ENCODE results near the gene GRK5. TPM values are rescaled to one million over a fixed set of nuclear protein-coding genes. Genes with fewer than 3 reads are reported as not detected.

The GRK5 gene
- total and polyA plus RNA-seq, 9 of the 15 experiments (the other 6 are each of a cell fraction or from before 2014, with no cell fraction given), result 0.46 to 0.83 (median 0.67) TPM; not detected in 2

DNA sequence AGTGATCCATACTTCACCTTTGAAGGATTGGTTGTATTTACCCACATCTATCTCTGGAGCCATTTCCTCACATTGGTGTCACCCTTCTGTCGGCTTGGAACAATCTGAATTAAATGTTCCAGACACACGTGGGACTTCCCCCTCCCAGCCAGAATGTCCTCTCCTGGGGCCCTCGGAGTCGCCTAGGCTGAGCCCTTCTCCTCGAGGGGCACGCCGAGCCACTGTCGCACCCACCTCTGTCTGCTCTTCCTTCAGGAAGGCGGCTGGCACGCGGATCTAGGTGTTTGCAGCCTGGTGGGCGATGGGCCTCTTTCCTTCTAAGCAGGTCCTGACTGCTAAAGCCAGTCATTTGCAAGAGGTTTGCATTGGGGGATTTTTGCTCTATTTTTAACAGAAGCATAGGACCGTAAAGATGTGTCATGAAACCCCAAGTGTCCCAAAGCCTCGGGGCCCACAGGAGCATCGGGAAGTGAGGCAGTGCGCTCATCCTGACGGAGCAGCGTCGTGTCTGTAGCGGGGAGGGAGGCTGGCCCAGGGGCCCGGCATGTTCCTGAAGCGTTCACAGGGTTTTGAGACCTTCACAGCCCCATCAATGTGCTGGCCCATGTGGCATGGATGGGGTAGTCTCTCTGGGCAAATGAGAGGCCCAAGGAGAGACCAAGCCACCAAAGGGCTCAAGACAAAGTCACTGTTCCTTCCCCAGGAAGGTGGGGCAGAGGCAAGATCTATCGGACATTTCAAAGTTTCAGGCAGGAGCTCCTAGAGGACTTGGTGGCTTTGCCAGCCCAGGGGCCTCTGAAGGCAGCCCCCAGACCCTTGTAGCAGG, 248.5 kb downstream of the GRK5 start:
- in situ Hi-C loops (cut with MboI), result no loop called here
- intact Hi-C loops (cut with micrococcal nuclease), result no loop called here
- H4K20me1 ChIP-seq (replicated peaks; ENCODE audit: control insufficient read depth, insufficient read depth, low read length), result no peaks in the 10 kb centered on the region
- H3K79me2 ChIP-seq (ENCODE audit: control insufficient read depth, insufficient read depth, low read length), result no peaks in the 10 kb centered on the region
- FAIRE-seq (no peak), DNase-seq (ENCODE audit: extremely low read depth in 1 of 4, low spot score in 3 of 4) (no peak), ATAC-seq (no peak)
- H3K4me1 ChIP-seq (replicated peaks in 1 of 2; ENCODE audit: control insufficient read depth in 2 of 2, insufficient read depth in 2 of 2, low read length in 2 of 2), result peaks cover 0 to 8% of the 10 kb centered on the region in 2 experiments; a peak in 2 of 5 replicates
- H3K36me3 ChIP-seq (ENCODE audit: control insufficient read depth, insufficient read depth, low read length), result no peaks in the 10 kb centered on the region
- no peak overlapping the region for H2AFZ ChIP-seq (ENCODE audit: low read depth, low read length)
- H3K4me2 ChIP-seq (ENCODE audit: insufficient read depth, low read length), result no peak overlapping the region
- TF ChIP-seq RB1 (IDR thresholded peaks at IDR 0.05; ENCODE audit: low read depth), result no peak
- TF ChIP-seq ZNF668 (CRISPR knock-in tag; IDR thresholded peaks at IDR 0.05), result no peak
- TF ChIP-seq, protein P1, sequence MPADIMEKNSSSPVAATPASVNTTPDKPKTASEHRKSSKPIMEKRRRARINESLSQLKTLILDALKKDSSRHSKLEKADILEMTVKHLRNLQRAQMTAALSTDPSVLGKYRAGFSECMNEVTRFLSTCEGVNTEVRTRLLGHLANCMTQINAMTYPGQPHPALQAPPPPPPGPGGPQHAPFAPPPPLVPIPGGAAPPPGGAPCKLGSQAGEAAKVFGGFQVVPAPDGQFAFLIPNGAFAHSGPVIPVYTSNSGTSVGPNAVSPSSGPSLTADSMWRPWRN (IDR thresholded peaks at IDR 0.05; ENCODE audit: low read depth), result no peak
- TF ChIP-seq SRSF1 (IDR thresholded peaks at IDR 0.05; ENCODE audit: low read depth, low read length), result no peak
- ChIA-PET CTCF (ENCODE audit: low intra/inter-chr PET ratio) (no interaction called here), POLR2A (interaction anchor here (0.6 kb wide), 1 partner anchor 75 kb away, joined by 3 read pairs; no protein-coding TSS in a partner anchor)
- no peaks in the 10 kb centered on the region for H3K9me1 ChIP-seq (ENCODE audit: control insufficient read depth, insufficient read depth, low read length)
- peaks cover 0 to 33% of the 10 kb centered on the region in 2 experiments; a peak in 3 of 5 replicates for H3K27me3 ChIP-seq (ENCODE audit: control insufficient read depth in 2 of 2, insufficient read depth in 2 of 2, low read length in 2 of 2)
- H3K9ac ChIP-seq (ENCODE audit: insufficient read depth in 1 of 2, low read depth in 2 of 2, low read length in 2 of 2), result no peak overlapping the region
- no peak overlapping the region for H3K4me3 ChIP-seq
- BruUV-seq (replicated peaks), result no TSS peak
- H3K27ac ChIP-seq (ENCODE audit: extremely low read depth, low read depth, low read length), result no peak overlapping the region
- WGBS (ENCODE audit: insufficient coverage, low coverage, missing lambda C conversion rate), result 23% methylated on average over 12 of the region's 23 CpGs
- H3K9me3 ChIP-seq (replicated peaks; ENCODE audit: control insufficient read depth, insufficient read depth, low read depth, low read length), result no peaks in the 10 kb centered on the region

Measured in K562 (cell line).